Upper lobe of left lung (tissue), 6 donors: ENCODE data around the gene SYNM. TPM values are rescaled to one million over a fixed set of nuclear protein-coding genes. Genes with fewer than 3 reads are reported as not detected.

Experiments used
- ATAC-seq, 2 donors: fragments of 200-7000 bp; cut with Tn5 transposase; one replicate each; pipeline ENCODE4 v1.9.1; 2022; ENCODE audit warnings: mild to moderate bottlenecking in 2 of 2, moderate library complexity in 2 of 2; ENCODE audit not compliant: low FRiP score in 2 of 2
- DNase-seq, 2 donors: peaks; one replicate each; pipeline ENCODE4 v3.0.0-alpha.2; 2019 to 2020
- H3K27ac ChIP-seq, 4 donors: fragments of 200-600 bp; sonication (generic); one replicate each; pipeline ENCODE4 v1.5.1; 2016 to 2019
- H3K27me3 ChIP-seq, 4 donors: fragments of 200-600 bp; sonication (generic); one replicate each; pipeline ENCODE4 v1.5.1; 2017 to 2019
- H3K36me3 ChIP-seq, 4 donors: fragments of 200-600 bp; sonication (generic); one replicate each; pipeline ENCODE4 v1.5.1; 2016 to 2019
- H3K4me1 ChIP-seq, 4 donors: fragments of 200-600 bp; sonication (generic); one replicate each; pipeline ENCODE4 v1.5.1; 2018 to 2019
- H3K4me3 ChIP-seq, 4 donors: fragments of 200-600 bp; sonication (generic); one replicate each; pipeline ENCODE4 v1.5.1; 2017 to 2019; ENCODE audit warnings: mild to moderate bottlenecking in 2 of 4, moderate library complexity in 1 of 4
- H3K9me3 ChIP-seq, 4 donors: fragments of 200-600 bp; sonication (generic); one replicate each; pipeline ENCODE4 v1.5.1; 2018 to 2019
- EP300 ChIP-seq, 4 donors: sonication (generic); formaldehyde crosslinking; IDR thresholded peaks; one replicate each; pipeline ENCODE4 v1.5.1; 2017; ENCODE audit warnings: antibody characterized with exemption in 4 of 4, control low read depth in 2 of 4
- POLR2A ChIP-seq, 4 donors: fragments of 450-650 bp; IDR thresholded peaks; one replicate each; pipeline ENCODE4 v1.5.1; 2016 to 2017; ENCODE audit warnings: antibody characterized with exemption in 4 of 4, mild to moderate bottlenecking in 2 of 4
- POLR2AphosphoS5 ChIP-seq, 2 donors: sonication (generic); formaldehyde crosslinking; IDR thresholded peaks; one replicate each; pipeline ENCODE4 v1.5.1; 2017; ENCODE audit warnings: antibody characterized with exemption in 2 of 2
- WGBS, 2 donors: methylation state at CpG; one replicate each; pipeline ENCODE4 v1.1.5; 2017 to 2018; 5-methylcytosine and 5-hydroxymethylcytosine counted together
- total RNA-seq, 6 donors: library from RNA; depleted of rRNA in 4 of 6; stranded (reverse); fragments of >200 nt in 4 of 6; gene quantifications; one replicate each; pipeline versions ENCODE4 v1.1.0 to v1.2.1, GENCODE V29; 2016 to 2021
- TF ChIP-seq, protein P1 (sequence below), 6 experiments: fragments of 450-650 bp in 4 of 6; fragments of 200-600 bp in 2 of 6; sonication (generic) in 2 of 6; IDR thresholded peaks; one replicate each; pipeline ENCODE4 v1.5.1; 2016 to 2019; ENCODE audit warnings: antibody characterized with exemption in 6 of 6
- donor health status: DM: no; HTN: no; CAD: no; lungs with moderate emphysema.
- donor health status: DM: no; HTN: yes; CAD: no; lungs with severe emphysema.

Gene SYNM
- total RNA-seq, 6 donors from 2014 or later: 8.2 to 50.1 (median 19.1) TPM

DNA sequence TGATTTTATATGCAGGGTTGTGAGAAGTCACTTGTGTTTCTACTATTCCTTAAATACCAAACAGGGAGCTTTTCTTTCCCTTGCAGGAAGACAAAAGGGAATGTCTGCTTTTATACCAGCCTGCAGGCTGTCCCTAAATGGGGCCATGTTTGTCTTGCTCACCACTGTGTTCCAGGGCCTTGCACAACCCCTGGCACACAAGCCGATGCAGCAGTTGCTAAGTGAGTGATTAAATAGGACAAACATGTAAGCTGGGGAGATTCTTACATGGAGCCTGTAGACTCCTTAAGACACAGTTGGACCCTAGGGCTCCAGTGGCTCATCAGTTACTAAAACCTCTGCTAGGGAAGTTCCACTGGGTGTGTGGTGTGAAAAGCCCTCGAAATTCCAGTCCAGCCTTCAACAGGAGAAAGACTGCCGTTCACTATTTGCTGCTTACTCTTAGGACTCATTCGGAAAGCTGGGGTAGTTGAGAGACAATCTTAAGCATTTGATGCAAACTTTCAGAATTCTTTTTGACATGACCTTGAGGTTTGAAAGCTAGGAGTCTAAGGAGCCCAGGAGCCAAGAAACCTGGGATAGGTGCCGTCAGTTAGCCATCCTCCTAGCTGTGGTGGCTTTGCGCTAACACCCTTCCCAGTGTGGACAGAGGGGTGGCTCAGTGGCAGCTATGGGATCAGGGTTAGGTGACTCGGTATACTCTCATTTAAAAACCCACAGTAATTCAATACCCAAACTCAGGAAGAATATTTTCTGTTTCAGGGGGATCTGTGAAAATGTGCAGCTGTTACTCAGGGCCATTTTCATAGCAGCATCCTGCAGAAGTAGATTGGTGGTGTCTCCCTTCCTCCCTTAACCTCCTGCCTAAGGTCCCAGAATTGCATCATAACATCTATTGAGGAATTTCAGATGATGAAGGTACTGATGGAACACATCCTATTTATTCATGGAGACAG lies 39.1 kb downstream of the SYNM start:
- ATAC-seq (peak; percentile 69 to 86), DNase-seq (peak in 1 of 2 donors; percentile 52)
- Histone ChIP-seq H3K4me1 (peaks cover 0 to 10% (median 5%) of the 10 kb centered on the region in 4 donors), H3K27me3 (no peaks in the 10 kb centered on the region), H3K9me3 (no peaks in the 10 kb centered on the region), H3K27ac (no peak overlapping the region), H3K36me3 (peaks cover 0 to 2% (median 0%) of the 10 kb centered on the region in 4 donors), H3K4me3 (no peak overlapping the region)
- TF ChIP-seq POLR2AphosphoS5 (IDR thresholded peaks at IDR 0.05) (peak in 1 of 2 donors; percentile 30), EP300 (IDR thresholded peaks at IDR 0.05) (no peak)
- WGBS, 2 donors: 70 to 82% methylated on average over 7 of the region's 7 CpGs

DNA sequence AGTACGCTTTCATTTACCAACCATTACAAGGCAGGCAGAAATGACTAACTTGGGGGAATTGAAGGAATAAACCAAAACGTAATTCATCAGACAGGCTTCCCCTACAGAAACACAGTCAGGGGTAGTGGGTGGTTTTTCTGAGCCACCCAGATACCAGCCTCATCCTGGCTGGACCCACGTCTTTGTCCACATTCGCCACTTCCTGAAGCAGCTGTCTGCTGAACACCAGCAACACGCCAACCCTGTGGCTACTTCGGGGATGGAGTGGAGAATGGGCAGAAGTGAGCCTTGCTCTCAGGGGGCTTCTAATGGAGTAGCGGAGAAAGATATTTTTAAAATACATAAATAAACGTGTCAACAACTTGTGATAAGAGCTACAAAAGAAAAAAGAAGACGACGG lies 40.1 kb downstream of the SYNM start:
- Histone ChIP-seq H3K4me3 (no peak overlapping the region), H3K27ac (no peak overlapping the region), H3K27me3 (no peaks in the 10 kb centered on the region), H3K9me3 (no peaks in the 10 kb centered on the region), H3K4me1 (peaks cover 0 to 10% (median 5%) of the 10 kb centered on the region in 4 donors), H3K36me3 (peaks cover 0 to 7% (median 0%) of the 10 kb centered on the region in 4 donors)
- 85 to 86% methylated on average over 10 of the region's 10 CpGs for WGBS, 2 donors
- no peak for TF ChIP-seq POLR2AphosphoS5 (IDR thresholded peaks at IDR 0.05)
- TF ChIP-seq EP300 (IDR thresholded peaks at IDR 0.05): no peak
- DNase-seq (no peak), ATAC-seq (no peak)

DNA sequence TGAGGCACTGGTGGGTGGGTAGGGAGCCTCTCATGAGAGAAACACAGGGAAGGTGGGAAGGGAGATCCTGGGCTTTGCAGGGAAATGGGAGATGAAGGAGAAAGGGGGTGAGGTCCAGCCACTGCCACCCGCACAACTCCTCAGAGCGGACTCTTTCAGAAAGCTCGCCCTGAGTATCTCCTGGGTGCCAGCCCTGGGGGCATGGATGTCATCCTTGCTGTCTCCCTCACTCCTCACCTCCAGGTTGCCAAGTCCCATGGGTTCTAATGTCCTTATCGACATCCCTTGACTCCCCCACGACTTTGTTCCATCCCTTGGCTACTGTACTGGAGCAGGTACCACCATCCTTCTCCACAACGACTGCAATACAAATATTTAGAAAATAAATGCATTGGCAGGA lies 40.9 kb downstream of the SYNM start:
- H3K36me3 ChIP-seq: peaks cover 0 to 9% (median 0%) of the 10 kb centered on the region in 4 donors
- peaks cover 0 to 10% (median 5%) of the 10 kb centered on the region in 4 donors for H3K4me1 ChIP-seq
- 92 to 93% methylated on average over 6 of the region's 6 CpGs for WGBS, 2 donors
- DNase-seq (no peak), ATAC-seq (no peak)
- no peaks in the 10 kb centered on the region for H3K9me3 ChIP-seq
- H3K4me3 ChIP-seq: no peak overlapping the region
- H3K27me3 ChIP-seq: no peaks in the 10 kb centered on the region
- no peak for TF ChIP-seq POLR2A (IDR thresholded peaks at IDR 0.05)
- TF ChIP-seq EP300 (IDR thresholded peaks at IDR 0.05): no peak
- TF ChIP-seq POLR2AphosphoS5 (IDR thresholded peaks at IDR 0.05): no peak
- TF ChIP-seq, protein P1, sequence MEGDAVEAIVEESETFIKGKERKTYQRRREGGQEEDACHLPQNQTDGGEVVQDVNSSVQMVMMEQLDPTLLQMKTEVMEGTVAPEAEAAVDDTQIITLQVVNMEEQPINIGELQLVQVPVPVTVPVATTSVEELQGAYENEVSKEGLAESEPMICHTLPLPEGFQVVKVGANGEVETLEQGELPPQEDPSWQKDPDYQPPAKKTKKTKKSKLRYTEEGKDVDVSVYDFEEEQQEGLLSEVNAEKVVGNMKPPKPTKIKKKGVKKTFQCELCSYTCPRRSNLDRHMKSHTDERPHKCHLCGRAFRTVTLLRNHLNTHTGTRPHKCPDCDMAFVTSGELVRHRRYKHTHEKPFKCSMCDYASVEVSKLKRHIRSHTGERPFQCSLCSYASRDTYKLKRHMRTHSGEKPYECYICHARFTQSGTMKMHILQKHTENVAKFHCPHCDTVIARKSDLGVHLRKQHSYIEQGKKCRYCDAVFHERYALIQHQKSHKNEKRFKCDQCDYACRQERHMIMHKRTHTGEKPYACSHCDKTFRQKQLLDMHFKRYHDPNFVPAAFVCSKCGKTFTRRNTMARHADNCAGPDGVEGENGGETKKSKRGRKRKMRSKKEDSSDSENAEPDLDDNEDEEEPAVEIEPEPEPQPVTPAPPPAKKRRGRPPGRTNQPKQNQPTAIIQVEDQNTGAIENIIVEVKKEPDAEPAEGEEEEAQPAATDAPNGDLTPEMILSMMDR (IDR thresholded peaks at IDR 0.05): no peak
- H3K27ac ChIP-seq: no peak overlapping the region

DNA sequence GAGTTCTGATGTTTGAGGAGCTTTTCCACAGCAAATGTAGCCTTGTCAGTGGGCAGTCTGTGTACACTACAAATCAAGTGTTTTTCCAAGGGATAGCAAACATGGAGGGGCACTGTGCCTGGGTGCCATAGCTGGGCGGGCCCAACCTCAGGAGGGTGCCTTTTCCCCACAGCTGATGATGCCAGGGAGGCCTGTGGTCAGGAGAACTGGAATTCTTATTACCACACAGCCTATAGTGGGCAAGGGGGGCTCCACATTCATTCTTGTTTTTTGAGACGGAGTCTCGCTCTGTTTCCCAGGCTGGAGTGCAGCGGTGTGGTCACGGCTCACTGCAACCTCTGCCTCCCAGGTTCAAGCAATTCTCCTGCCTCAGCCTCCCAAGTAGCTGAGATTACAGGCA lies 41.8 kb downstream of the SYNM start:
- Histone ChIP-seq H3K4me3 (no peak overlapping the region), H3K27me3 (no peaks in the 10 kb centered on the region), H3K27ac (no peak overlapping the region), H3K9me3 (no peaks in the 10 kb centered on the region), H3K36me3 (peaks cover 0 to 9% (median 0%) of the 10 kb centered on the region in 4 donors), H3K4me1 (peaks cover 0 to 10% (median 5%) of the 10 kb centered on the region in 4 donors)
- WGBS, 2 donors: 80 to 94% methylated on average over 4 to 5 of the region's 5 CpGs
- no peak for DNase-seq
- no peak for ATAC-seq
- TF ChIP-seq EP300 (IDR thresholded peaks at IDR 0.05): no peak
- no peak for TF ChIP-seq POLR2AphosphoS5 (IDR thresholded peaks at IDR 0.05)
- TF ChIP-seq, protein P1 (IDR thresholded peaks at IDR 0.05): no peak

DNA sequence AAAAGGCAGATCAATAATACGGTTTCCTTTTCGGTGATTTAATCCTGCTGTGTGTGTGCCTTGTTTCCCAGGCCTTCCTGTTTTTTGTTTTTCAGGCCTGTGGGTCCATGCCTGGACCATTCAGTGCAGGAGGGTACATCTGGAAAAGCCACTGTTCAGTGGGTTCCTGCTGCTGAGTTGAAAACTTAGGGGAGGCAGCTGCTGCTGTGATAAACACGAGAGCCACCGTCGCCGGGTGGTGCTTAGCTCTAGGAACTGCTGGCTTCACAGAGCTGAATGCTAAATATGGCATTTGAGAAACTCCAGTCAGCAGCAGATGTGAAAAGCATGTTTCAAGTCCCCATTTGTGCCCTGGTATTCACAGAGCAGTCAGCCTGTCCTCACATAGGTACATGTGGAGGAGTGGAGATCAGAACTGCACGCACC lies 44.0 kb downstream of the SYNM start:
- Histone ChIP-seq H3K27me3 (no peaks in the 10 kb centered on the region), H3K4me3 (no peak overlapping the region), H3K4me1 (peaks cover 0 to 6% (median 1%) of the 10 kb centered on the region in 4 donors), H3K36me3 (peaks cover 0 to 9% (median 0%) of the 10 kb centered on the region in 4 donors), H3K27ac (no peak overlapping the region), H3K9me3 (no peaks in the 10 kb centered on the region)
- no peak for TF ChIP-seq EP300 (IDR thresholded peaks at IDR 0.05)
- TF ChIP-seq, protein P1 (IDR thresholded peaks at IDR 0.05): no peak
- no peak for TF ChIP-seq POLR2AphosphoS5 (IDR thresholded peaks at IDR 0.05)
- no peak for TF ChIP-seq POLR2A (IDR thresholded peaks at IDR 0.05)
- no peak for ATAC-seq
- no peak for DNase-seq
- WGBS, 2 donors: 84 to 92% methylated on average over 7 of the region's 7 CpGs
